ENCODE data around the gene NT5E.

Gene NT5E

DNA sequence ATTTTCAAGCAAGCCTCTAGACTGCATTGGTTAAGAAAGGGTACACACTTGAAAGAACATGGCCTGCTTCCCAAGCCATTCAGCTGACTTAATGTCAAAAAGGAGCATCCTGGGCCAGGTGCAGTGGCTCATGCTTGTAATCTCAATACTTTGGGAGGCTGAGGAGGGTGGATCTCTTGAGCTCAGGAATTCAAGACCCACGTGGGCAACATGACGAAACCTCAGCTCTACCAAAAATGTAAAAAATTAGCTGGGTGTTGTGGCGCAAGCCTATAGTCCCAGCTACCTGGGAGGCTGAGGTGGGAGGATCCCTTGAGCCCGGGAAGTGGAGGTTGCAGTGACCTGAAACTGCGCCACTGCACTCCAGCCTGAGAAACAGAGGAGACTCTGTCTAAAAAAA, 26.9 kb upstream of the NT5E start:
- TF ChIP-seq, protein P1, sequence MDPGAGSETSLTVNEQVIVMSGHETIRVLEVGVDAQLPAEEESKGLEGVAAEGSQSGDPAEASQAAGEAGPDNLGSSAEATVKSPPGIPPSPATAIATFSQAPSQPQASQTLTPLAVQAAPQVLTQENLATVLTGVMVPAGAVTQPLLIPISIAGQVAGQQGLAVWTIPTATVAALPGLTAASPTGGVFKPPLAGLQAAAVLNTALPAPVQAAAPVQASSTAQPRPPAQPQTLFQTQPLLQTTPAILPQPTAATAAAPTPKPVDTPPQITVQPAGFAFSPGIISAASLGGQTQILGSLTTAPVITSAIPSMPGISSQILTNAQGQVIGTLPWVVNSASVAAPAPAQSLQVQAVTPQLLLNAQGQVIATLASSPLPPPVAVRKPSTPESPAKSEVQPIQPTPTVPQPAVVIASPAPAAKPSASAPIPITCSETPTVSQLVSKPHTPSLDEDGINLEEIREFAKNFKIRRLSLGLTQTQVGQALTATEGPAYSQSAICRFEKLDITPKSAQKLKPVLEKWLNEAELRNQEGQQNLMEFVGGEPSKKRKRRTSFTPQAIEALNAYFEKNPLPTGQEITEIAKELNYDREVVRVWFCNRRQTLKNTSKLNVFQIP (CRISPR knock-in tag; IDR thresholded peaks at IDR 0.05; ENCODE audit: borderline replicate concordance, low read depth) = no peak
- TF ChIP-seq ZNF565 (CRISPR knock-in tag; conservative IDR thresholded peaks at IDR 0.05; ENCODE audit: low read depth) = no peak
- no peak for TF ChIP-seq GLIS3 (CRISPR knock-in tag; IDR thresholded peaks at IDR 0.05)
- no peak for TF ChIP-seq ZNF70 (CRISPR knock-in tag; IDR thresholded peaks at IDR 0.05)
- TF ChIP-seq, protein P2, sequence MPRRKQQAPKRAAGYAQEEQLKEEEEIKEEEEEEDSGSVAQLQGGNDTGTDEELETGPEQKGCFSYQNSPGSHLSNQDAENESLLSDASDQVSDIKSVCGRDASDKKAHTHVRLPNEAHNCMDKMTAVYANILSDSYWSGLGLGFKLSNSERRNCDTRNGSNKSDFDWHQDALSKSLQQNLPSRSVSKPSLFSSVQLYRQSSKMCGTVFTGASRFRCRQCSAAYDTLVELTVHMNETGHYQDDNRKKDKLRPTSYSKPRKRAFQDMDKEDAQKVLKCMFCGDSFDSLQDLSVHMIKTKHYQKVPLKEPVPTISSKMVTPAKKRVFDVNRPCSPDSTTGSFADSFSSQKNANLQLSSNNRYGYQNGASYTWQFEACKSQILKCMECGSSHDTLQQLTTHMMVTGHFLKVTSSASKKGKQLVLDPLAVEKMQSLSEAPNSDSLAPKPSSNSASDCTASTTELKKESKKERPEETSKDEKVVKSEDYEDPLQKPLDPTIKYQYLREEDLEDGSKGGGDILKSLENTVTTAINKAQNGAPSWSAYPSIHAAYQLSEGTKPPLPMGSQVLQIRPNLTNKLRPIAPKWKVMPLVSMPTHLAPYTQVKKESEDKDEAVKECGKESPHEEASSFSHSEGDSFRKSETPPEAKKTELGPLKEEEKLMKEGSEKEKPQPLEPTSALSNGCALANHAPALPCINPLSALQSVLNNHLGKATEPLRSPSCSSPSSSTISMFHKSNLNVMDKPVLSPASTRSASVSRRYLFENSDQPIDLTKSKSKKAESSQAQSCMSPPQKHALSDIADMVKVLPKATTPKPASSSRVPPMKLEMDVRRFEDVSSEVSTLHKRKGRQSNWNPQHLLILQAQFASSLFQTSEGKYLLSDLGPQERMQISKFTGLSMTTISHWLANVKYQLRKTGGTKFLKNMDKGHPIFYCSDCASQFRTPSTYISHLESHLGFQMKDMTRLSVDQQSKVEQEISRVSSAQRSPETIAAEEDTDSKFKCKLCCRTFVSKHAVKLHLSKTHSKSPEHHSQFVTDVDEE (CRISPR knock-in tag; IDR thresholded peaks at IDR 0.05) = no peak
- TF ChIP-seq RARB (CRISPR knock-in tag; IDR thresholded peaks at IDR 0.05) = no peak
- ATAC-seq = no peak

DNA sequence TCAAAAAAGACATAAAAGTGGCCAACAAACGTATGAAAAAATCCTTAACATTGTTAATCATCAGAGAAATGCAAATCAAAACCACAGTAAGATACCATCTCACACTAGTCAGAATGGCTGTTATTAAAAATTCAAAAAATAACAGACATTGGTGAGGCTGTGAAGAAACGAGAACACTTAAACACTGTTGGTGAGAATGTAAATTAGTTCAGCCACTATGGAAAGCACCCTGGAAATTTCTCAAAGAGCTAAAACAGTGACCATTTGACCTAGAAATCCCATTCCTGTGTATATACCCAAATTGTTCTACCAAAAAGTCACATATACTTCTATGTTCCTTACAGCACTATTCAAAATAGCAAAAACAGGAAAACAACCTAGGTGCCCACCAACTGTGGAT, 24.9 kb upstream of the NT5E start:
- TF ChIP-seq PPARA (CRISPR knock-in tag; IDR thresholded peaks at IDR 0.05; ENCODE audit: borderline replicate concordance) (no peak), BACH2 (CRISPR knock-in tag; IDR thresholded peaks at IDR 0.05; ENCODE audit: borderline replicate concordance) (no peak), ZFP3 (CRISPR knock-in tag; IDR thresholded peaks at IDR 0.05) (no peak), TCF4 (CRISPR knock-in tag; IDR thresholded peaks at IDR 0.05; ENCODE audit: borderline replicate concordance) (no peak), ESRRG (CRISPR knock-in tag; IDR thresholded peaks at IDR 0.05) (no peak), OSR1 (CRISPR knock-in tag; IDR thresholded peaks at IDR 0.05) (no peak), ZNF565 (CRISPR knock-in tag; conservative IDR thresholded peaks at IDR 0.05; ENCODE audit: low read depth) (no peak), RARB (CRISPR knock-in tag; IDR thresholded peaks at IDR 0.05) (no peak), ZNF8 (CRISPR knock-in tag; IDR thresholded peaks at IDR 0.05) (no peak), CSDC2 (CRISPR knock-in tag; IDR thresholded peaks at IDR 0.05) (no peak), GLIS3 (CRISPR knock-in tag; IDR thresholded peaks at IDR 0.05) (no peak), TOX (CRISPR knock-in tag; IDR thresholded peaks at IDR 0.05; ENCODE audit: borderline replicate concordance) (no peak), ISL1 (CRISPR knock-in tag; IDR thresholded peaks at IDR 0.05) (no peak)
- TF ChIP-seq, protein P3, sequence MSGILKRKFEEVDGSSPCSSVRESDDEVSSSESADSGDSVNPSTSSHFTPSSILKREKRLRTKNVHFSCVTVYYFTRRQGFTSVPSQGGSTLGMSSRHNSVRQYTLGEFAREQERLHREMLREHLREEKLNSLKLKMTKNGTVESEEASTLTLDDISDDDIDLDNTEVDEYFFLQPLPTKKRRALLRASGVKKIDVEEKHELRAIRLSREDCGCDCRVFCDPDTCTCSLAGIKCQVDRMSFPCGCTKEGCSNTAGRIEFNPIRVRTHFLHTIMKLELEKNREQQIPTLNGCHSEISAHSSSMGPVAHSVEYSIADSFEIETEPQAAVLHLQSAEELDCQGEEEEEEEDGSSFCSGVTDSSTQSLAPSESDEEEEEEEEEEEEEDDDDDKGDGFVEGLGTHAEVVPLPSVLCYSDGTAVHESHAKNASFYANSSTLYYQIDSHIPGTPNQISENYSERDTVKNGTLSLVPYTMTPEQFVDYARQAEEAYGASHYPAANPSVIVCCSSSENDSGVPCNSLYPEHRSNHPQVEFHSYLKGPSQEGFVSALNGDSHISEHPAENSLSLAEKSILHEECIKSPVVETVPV (CRISPR knock-in tag; IDR thresholded peaks at IDR 0.05) = no peak
- TF ChIP-seq, protein P4, sequence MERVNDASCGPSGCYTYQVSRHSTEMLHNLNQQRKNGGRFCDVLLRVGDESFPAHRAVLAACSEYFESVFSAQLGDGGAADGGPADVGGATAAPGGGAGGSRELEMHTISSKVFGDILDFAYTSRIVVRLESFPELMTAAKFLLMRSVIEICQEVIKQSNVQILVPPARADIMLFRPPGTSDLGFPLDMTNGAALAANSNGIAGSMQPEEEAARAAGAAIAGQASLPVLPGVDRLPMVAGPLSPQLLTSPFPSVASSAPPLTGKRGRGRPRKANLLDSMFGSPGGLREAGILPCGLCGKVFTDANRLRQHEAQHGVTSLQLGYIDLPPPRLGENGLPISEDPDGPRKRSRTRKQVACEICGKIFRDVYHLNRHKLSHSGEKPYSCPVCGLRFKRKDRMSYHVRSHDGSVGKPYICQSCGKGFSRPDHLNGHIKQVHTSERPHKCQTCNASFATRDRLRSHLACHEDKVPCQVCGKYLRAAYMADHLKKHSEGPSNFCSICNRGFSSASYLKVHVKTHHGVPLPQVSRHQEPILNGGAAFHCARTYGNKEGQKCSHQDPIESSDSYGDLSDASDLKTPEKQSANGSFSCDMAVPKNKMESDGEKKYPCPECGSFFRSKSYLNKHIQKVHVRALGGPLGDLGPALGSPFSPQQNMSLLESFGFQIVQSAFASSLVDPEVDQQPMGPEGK (CRISPR knock-in tag; IDR thresholded peaks at IDR 0.05; ENCODE audit: borderline replicate concordance) = no peak
- TF ChIP-seq, protein P1 (CRISPR knock-in tag; IDR thresholded peaks at IDR 0.05; ENCODE audit: borderline replicate concordance, low read depth) = no peak
- TF ChIP-seq, protein P5, sequence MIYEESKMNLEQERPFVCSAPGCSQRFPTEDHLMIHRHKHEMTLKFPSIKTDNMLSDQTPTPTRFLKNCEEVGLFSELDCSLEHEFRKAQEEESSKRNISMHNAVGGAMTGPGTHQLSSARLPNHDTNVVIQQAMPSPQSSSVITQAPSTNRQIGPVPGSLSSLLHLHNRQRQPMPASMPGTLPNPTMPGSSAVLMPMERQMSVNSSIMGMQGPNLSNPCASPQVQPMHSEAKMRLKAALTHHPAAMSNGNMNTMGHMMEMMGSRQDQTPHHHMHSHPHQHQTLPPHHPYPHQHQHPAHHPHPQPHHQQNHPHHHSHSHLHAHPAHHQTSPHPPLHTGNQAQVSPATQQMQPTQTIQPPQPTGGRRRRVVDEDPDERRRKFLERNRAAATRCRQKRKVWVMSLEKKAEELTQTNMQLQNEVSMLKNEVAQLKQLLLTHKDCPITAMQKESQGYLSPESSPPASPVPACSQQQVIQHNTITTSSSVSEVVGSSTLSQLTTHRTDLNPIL (CRISPR knock-in tag; IDR thresholded peaks at IDR 0.05; ENCODE audit: low read depth) = no peak
- ATAC-seq = no peak

DNA sequence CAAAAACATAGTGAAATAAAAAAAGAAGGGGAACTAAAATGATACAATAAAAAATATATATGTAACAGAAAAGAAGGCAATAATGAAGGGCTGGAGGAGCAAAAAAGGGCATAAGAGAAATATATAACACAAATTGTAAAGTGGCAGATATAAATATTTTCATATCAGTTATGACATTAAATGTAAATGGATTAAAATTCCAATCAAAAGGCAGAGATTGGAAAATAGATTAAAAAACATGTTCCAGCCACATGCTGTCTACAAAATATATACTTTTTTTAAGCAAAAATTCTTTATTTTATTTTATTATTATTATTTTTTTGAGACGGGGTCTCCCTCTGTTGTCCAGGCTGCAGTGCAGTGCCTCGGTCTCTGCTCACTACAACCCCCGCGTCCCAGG, 23.9 kb upstream of the NT5E start:
- ATAC-seq = no peak
- TF ChIP-seq ESRRG (CRISPR knock-in tag; IDR thresholded peaks at IDR 0.05) = no peak
- TF ChIP-seq GLIS3 (CRISPR knock-in tag; IDR thresholded peaks at IDR 0.05) = no peak
- TF ChIP-seq, protein P2 (CRISPR knock-in tag; IDR thresholded peaks at IDR 0.05) = no peak
- TF ChIP-seq ZFP30 (CRISPR knock-in tag; IDR thresholded peaks at IDR 0.05) = no peak
- TF ChIP-seq BACH2 (CRISPR knock-in tag; IDR thresholded peaks at IDR 0.05; ENCODE audit: borderline replicate concordance) = no peak
- TF ChIP-seq PPARA (CRISPR knock-in tag; IDR thresholded peaks at IDR 0.05; ENCODE audit: borderline replicate concordance) = no peak
- no peak for TF ChIP-seq ARNTL (CRISPR knock-in tag; IDR thresholded peaks at IDR 0.05; ENCODE audit: borderline replicate concordance, low read depth)
- TF ChIP-seq, protein P5 (CRISPR knock-in tag; IDR thresholded peaks at IDR 0.05; ENCODE audit: low read depth) = no peak
- no peak for TF ChIP-seq ZFP3 (CRISPR knock-in tag; IDR thresholded peaks at IDR 0.05)
- TF ChIP-seq SNAI2 (CRISPR knock-in tag; IDR thresholded peaks at IDR 0.05) = no peak
- TF ChIP-seq RARB (CRISPR knock-in tag; IDR thresholded peaks at IDR 0.05) = no peak
